Right lung (tissue), 10 donors: Measurements from ENCODE around the gene DMRTB1. TPM values are rescaled to one million over a fixed set of nuclear protein-coding genes. Genes with fewer than 3 reads are reported as not detected.
A peak's percentile ranks its signal among the peaks of the same experiment; 100 is the strongest.

Source experiments
- DNase-seq, 2 donors: peaks; one replicate each; pipeline ENCODE4 v3.0.0-alpha.2; 2013
- long read RNA-seq, 8 donors: transcript quantifications; one replicate each; lab custom pipeline, GENCODE V29; 2026
- polyA plus RNA-seq, 5 donors: library from polyadenylated mRNA; unstranded; fragments of 120-200 nt; gene quantifications; one replicate each; pipeline versions ENCODE4 v1.2.1 to v1.2.3, GENCODE V29; 2013; ENCODE audit warnings: inconsistent platforms in 1 of 5, low replicate concordance in 1 of 5; ENCODE audit not compliant: insufficient read length in 5 of 5, insufficient read depth in 1 of 5

The DMRTB1 gene
- polyA plus RNA-seq = not detected
- long read RNA-seq, donor 1 = 0 reads
- long read RNA-seq, donor 2 = 0 reads
- long read RNA-seq, donor 3 = 0 reads
- long read RNA-seq, donor 4 = 0 reads
- long read RNA-seq, donor 5 = 0 reads
- long read RNA-seq, donor 6 = 0 reads
- long read RNA-seq, donor 7 = 0 reads
- long read RNA-seq, donor 8 = 0 reads

DNA sequence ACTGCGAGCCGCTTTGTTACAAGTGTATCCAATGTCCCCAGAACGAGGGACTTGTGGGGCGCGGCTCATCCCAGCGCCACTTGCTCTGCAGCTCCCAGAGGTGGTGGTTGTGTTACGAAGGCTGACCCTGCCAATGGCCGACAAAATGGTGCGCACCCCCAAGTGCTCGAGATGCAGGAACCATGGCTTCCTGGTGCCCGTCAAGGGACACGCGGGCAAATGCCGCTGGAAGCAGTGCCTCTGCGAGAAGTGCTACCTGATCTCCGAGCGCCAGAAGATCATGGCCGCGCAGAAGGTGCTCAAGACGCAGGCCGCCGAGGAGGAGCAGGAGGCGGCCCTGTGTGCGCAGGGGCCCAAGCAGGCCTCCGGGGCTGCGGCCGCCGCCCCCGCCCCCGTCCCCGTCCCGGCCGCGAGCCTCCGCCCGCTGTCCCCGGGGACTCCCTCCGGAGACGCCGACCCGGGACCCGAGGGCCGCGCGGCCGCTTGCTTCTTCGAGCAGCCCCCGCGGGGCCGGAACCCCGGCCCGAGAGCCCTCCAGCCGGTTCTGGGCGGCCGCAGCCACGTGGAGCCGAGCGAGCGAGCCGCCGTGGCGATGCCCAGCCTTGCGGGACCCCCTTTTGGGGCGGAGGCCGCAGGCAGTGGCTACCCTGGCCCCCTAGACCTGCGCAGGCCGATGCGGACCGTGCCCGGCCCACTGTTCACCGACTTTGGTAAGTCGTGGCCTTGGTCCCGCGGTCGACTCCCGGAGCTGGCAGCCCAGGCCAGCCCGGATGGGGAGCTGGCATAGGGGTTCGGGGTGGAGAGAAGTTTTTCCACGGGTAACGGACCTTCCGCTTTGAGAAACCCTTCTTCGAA, at the start of gene DMRTB1:
DMRTB1 (plus strand) TSS at position 79 of the 855 bp plus-strand sequence; CDS start at position 134, 55 bp downstream.
- no peak for DNase-seq

DNA sequence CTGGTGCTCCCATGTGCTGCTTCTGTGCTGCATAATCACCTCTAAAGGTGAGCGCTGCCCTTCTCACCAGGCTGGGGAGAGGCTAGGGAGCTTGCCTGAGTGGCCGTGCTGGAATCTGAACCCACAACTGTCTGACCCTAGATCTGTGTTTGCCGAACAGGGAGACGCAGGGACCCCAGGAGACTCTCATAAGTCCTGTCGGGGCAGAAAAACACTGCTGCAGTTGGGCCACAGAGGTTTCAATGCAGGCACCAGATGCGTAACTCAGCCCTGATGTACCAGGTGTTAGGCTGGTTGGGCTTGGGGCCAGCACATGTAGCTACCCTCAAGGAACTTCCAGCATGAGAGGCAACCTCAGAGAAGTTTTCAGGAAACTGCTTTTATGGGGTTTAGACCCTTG, 49.5 kb upstream of the DMRTB1 start:
- DNase-seq = no peak

DNA sequence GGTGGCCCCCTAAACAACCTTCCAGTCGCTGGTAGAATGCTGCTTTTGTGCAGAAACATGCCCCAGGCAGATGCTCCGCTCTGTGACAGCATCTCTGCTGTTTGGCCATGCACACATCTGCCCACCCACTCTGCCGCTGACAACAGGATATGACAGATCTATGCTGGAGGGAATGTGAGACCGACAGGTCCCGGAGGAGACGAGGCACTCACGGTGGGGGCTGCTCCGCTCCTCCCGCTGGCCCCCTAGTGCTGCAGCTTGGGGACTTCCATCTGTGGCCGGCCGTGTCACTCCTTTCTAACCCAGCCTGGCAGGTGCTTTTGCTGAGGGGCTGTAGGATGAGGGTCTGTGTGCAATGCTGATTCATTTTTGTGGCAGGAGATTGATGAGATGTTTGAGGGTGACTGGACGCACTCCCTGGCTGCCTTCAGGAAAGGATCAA, 49.1 kb upstream of the DMRTB1 start:
- no peak for DNase-seq

DNA sequence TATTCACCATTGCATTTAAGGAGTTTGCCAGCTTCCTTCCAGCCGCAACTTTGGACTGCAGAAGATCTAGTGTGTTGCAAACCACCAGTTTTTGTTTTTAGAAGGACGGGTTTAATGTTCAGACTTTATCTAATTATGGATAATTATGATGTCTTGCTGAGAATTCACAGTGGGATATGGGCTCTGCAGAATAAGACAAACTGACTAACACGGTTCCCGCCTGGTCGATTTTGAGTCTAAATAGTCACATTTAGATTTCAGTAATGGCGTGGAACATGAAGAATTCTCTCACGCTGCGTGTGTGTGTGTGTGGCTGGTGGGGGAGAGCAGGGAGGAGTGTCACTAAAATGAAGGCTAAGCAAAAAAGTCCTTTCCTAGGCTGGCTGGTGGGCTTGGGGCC, 48.5 kb upstream of the DMRTB1 start:
- DNase-seq = no peak

DNA sequence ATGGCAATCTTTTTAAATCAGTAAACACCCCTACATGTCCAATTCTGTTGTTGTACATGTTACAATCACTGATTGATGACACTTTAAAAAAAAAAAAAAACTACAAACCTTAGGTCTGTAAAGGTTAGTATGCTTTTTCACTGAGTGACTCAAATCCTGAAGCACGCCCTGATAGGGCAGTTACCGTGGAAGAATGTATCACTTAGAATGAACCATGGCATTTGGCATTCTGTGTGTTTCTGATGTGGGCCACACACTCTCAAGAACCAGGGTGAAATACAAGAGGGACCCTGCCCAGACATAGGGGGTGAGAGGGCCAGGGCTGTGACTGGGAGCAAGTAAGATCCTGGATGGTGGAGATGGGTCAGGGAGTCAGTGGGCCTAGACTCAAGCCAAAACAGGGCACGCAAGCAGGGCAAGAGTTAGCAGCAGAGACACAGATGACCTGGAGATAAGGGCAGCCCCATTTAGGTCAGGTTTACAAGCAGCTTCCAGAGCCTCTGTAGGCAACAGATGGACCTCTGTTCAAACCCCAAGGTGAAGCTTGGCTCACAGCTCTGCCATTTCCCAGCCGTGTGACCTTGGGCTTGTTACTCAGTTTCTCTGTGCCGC, 47.6 kb upstream of the DMRTB1 start:
- DNase-seq = no peak

DNA sequence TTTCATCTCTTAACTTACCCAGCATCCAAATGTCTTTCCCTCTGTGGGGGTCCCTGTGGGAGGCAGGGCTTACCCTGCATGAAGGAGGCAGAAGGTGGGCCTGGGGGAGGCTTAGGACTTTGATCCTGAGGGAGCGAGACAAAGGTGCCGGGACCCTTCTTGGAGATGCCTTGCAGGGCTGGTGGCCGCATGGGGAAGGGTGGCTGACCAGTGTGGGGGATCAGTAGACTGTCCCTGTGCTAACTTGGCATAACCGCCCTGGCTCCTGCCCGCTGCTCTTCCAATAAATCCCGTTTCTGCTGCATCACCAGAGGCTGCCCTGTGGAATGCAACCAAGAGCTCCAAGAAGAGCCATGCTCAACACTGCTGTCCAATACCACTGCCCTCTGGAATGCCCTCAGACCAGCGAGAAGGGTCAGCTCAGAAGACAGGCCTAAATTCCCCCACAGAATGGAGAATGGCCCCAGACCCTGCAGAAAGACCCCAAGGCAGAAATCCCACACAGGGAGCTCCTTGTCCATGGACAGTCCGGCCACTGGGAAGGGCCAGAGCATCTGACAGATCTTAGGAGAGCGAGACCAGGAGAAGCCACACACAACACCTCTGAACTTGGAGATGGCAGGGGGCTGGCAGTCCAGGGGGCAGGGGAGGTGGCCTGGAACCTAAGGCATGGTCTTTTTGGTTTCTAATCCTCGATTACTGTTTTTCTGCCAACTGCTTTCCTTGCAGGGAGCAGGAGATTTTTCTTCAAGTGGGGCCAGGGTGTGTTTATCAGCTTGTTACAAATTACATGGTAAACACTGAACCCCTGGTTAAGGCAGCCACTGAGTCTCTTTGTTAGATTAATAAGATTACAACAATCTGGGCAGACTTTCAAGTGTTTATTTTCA, 46.7 kb upstream of the DMRTB1 start:
- no peak for DNase-seq

DNA sequence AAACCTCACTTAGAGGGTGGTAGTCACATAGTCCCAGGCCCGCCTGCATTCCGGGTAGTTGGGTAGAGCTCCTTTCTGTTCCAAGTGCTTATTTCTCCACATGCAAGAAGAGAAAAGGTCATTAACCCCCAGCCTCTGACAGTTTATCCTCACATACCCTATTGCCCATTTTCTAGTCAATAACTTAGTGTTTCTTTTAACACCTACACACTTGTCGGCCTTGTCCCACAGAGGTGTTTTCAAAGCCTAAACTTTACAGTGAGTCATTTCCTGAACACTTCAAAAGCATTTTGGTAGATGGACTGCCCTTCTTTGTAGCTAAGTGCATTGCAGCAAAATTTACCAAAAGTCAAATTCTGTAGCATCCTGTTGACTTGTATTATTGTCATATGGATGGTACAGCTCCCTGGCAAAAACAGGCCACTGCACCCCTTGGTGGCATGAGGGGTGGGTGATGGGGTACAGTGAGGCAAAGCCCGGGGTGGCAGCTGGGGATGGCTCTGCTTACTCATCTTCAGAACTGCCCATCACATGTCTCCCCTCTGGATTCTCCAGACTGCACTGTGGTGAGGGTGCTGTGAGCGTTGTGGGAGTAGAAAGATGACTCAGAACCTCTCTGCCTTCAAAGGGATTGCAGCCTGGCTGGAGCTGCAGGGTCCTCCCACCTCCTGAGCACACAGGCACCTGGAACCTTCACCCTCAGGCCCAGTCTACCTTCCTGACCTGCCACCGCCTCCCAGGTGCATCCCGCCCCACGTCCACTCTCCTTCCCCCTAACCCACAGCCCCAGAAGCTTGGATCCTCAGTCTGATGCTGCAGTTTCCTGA, 45.8 kb upstream of the DMRTB1 start:
- DNase-seq = no peak

DNA sequence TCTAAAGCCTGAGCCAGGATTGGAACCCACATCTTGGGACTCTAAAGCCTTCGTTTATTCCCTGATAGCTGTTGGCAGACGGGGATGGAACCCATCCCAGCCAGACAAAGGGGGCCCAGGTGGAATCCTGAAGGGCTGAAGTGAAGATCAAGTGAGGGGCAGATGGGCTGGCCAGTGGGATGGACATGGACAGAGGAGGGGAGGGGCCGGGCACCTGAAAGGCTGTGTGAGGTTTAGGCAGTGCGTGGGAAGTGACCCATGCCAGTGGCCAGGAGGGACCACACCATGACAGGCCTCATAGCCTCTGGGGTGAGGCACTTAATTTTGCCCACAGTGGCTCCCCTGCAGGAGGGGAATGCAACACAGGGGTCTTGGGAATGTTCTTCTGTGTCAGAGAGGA, 44.6 kb upstream of the DMRTB1 start:
- DNase-seq = no peak

DNA sequence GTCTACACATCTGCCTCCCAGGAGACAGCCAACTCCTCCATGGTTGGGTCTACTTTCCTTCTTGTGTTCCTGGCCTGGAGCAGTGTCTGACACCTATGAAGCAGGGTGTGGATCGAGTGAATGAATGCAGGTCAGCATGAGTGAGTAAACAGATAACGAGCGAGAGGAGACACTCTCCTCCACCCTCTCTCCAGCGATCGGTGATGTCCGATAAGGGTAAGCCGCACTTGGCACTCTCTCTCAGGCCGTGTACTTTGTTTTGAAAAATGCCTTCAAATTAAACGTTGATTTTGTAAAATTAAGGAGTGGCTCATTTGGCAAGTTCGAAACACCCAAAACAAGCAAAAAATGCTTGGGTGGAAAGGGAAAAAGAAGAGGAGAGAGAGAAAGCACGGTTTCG, 43.8 kb upstream of the DMRTB1 start:
- no peak for DNase-seq

DNA sequence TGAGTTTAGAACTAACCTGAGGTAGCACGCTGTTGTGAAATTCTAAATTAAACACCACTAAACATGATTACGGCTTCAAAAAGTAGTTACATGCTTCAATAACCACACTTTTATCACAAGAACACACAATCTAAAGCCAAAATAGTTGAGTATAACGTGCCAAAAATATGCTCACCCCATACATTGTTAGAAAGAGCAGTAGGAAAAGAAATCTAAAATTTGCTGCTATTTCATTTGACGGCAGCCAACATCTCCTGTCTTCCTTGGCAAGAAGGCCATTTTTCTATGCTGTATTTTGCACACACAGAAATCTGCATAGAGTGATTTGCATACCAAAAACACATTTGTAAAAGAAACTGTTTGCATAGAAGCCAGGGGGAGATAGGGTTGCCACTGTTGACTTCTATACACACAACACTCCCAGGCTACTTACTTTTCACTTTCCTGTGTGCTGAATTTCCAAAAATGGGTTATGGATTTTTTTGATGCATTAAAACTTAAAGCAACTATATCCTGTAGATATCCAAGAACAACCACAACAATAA, 42.9 kb upstream of the DMRTB1 start:
- no peak for DNase-seq

DNA sequence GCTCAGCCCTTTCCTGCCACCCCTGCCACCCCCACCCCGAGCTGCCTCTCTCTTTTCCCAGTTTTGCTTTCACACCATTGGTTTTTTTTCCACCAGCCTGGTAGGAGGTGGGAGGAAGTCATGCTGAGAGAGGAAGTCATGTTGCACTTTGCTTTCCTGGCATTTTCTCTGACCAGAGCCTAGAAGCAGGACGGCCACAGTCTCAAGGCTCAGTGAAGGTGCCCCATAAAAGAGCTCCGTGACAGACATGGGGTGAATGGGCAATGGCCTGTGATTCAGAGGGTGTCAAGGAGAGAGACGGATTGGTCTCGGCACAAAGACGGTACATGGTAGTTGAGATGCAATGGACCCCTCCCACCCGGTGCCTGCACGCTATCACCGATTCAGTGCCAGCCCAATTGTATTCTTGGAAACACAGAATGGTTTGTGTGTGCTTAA, 42.1 kb upstream of the DMRTB1 start:
- no peak for DNase-seq

DNA sequence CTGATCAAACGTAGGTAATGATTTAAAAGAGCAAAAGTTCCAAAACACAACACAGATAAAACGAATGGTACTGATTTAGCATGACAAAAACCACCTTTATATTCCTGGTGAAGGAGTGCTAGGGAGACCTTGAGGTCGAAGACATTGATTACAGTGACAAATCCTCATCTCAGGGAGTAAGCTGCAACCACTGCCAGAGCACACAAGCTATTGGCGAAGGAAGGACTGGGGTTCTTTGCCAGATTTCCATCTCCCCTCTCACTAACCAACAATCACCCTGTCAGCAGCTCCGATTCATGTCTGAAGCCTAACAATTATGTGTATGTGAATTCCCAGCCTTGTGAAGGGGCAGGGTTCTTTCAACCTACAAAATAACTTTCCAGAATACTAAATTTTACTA, 40.2 kb upstream of the DMRTB1 start:
- DNase-seq = no peak

DNA sequence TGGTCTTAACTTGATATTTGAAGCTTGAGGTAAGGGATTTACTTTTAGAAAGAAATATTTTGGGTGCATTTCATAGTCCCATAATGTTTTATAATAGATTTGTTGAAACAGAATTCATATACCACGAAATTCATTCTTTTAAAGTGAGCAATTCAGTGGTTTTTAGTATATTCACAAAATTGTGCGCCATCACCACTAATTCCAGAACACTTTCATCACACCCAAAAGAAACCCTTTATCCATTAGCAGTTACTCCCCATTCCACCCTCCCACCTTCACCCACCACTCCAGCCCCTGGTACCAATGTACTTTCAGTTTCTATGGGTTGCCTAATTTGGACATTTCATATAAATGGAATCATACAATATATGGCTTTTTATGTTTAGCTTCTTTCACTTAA, 38.9 kb upstream of the DMRTB1 start:
- DNase-seq = no peak

DNA sequence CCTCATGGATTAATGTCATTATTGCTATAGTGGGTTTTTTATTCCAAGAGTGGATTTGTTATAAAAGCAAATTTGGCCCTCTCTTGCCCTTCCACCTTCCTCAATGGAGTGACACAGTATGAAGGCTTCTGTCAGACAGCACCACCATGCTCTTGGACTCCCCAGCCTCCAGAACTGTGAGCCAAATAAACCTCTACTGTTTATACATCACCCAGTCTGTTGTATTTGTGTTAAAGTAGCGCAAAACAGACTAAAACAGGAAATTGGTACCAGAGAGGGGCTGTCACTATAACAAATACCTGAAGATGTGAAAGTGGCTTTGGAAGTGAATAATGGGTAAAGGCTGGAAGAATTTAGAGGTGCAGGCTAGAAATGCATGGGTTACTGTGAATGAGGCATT, 38.0 kb upstream of the DMRTB1 start:
- DNase-seq = no peak

DNA sequence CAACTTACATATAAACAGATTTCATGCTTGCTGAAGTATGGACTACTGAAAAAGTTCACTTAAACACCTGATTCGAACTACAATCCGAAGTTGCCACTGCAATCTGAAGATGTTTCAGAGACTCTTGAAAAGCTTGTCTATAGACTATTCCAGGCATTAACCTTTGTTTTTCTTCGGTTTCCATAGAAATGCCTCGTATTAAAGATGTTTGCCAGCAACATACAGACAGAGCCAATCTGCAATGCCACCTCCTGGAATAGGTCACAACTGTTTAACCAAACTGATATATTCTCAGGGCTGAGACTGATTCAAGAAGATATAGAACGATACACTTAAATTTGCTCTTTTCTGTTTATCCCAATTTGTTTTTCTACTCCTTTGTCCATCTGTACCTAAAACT, 28.9 kb upstream of the DMRTB1 start:
- DNase-seq = peak in 1 of 2 donors; percentile 7

DNA sequence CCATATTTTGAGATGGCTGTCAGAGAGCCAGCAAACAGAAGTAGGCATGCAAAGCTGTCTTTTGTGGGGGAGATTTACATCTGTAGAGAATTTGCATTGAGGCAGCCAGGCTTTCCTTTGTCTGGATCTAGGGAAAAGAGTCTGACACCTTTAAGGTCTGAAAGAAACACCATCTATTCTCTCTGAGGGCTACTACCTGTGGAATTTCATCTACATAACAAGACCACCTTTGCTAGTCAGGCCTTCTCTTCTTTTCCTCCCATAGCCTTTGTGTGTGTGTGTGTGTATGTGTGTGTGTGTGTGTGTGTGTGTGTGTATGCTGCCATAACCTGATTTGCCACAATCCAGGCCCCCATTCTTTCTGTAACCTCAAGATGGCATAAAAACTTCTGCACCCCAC, 28.4 kb upstream of the DMRTB1 start:
- DNase-seq = no peak

DNA sequence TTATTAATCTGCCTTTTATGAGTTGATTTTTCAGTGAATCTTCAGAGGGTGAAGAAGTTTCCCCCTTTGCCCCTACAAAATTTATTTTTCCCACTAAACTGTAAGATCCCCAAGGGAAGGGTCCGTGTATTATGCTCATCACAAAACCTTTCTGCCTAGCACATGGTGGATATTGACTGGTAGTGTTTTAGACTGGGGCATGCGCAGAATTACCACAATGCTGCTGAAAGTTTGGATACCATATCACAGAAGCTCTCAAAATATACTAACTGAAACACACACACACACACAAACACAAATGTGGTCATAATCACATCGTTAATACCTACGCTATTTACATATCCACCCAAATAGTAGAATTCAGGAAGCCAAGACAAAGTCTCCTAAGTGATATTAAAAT, 28.0 kb upstream of the DMRTB1 start:
- DNase-seq = no peak

DNA sequence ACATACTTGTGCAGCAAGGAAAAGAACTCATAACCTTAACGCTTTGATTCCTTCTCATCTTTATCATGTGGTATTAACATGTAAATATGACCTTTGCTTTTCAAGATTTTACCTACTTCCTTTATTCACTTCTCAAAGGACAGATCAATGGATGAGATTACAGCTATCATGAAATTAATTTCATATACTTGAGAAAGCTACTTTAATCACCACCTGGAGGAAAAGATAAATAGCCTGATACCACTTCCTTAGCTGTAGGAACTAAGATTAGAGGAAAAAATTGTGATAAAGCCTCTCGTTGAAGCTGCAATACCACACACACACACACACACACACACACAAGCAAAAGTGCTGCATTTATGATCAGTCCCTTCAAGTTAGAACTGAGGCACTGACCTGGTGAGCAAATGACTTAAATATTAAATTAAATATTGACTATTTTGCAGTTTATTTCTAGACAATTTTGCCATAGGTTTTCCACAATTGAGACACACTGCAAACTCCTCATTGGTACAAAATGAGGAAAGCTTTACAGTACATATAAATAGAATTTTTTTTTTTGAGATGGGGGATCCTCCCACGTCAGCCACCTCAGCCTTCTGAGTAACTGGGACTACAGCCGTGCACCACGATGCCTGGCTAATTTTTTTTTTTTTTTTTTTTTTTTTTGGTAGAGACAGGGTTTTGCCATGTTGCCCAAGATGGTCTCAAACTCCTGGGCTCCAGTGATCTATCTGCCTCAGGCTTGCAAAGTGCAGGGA, 27.2 kb upstream of the DMRTB1 start:
- DNase-seq = no peak

DNA sequence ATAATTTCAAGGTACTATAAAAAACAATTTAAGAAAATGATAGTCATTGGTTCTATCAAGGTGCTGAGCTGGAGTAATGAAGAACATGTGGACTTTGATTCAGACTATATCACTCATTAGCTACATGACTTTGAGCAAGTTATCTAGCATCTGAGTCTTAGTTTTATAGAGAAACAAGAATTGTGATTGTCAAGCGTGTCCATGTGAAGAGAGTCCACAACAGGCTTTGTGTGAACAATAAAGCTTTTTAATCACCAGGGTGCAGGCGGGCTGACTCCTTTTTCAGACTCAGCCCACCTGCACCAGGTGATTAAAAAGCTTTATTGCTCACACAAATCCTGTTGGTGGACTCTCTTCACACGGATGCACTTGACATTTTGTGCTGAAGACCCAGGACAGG, 26.6 kb upstream of the DMRTB1 start:
- DNase-seq = no peak
